Left ventricle myocardium inferior (tissue), 1 donor: Measurements from ENCODE around the gene TSPOAP1. TPM values are rescaled to one million over a fixed set of nuclear protein-coding genes. Genes with fewer than 3 reads are reported as not detected.

ENCODE experiments used
- DNase-seq: peaks from one replicate; pipeline ENCODE4 v3.0.0-alpha.2; 2020
- H3K27ac ChIP-seq: fragments of 200-600 bp; replicated peaks from 2 replicates; pipeline ENCODE4 v1.8.0; 2021
- H3K27me3 ChIP-seq: fragments of 200-600 bp; 2 replicates; pipeline ENCODE4 v1.8.0; 2021; ENCODE audit warnings: low read depth
- H3K36me3 ChIP-seq: fragments of 200-600 bp; 2 replicates; pipeline ENCODE4 v1.8.0; 2021
- H3K4me1 ChIP-seq: fragments of 200-600 bp; 2 replicates; pipeline ENCODE4 v1.8.0; 2021
- H3K4me3 ChIP-seq: fragments of 200-600 bp; 2 replicates; pipeline ENCODE4 v1.8.0; 2021; ENCODE audit warnings: mild to moderate bottlenecking, moderate library complexity
- H3K9me3 ChIP-seq: fragments of 200-600 bp; replicated peaks from 2 replicates; pipeline ENCODE4 v1.8.0; 2021
- intact Hi-C: fragments of 100-400 bp; cut with micrococcal nuclease; formaldehyde crosslinking; loops from one replicate; pipeline ENCODE4 v1.11.0; 2022
- total RNA-seq: library from RNA; stranded (reverse); fragmentation: NEBNext Ultra II Directional; extraction: Animal tissue kit (Norgen Biotek cat#: 25700); gene quantifications from one replicate; pipeline ENCODE4 v1.2.1, GENCODE V29; 2021
- TF ChIP-seq, protein P1 (sequence below): fragments of 200-600 bp; IDR thresholded peaks from 2 replicates; pipeline ENCODE4 v1.8.0; 2021; ENCODE audit warnings: antibody characterized with exemption, mild to moderate bottlenecking, borderline replicate concordance
- donor health status: DM: no; HTN: yes; CAD: no; lungs with severe emphysema.

TSPOAP1 gene
- total RNA-seq, 1 donor from 2014 or later: 12.8 TPM

DNA sequence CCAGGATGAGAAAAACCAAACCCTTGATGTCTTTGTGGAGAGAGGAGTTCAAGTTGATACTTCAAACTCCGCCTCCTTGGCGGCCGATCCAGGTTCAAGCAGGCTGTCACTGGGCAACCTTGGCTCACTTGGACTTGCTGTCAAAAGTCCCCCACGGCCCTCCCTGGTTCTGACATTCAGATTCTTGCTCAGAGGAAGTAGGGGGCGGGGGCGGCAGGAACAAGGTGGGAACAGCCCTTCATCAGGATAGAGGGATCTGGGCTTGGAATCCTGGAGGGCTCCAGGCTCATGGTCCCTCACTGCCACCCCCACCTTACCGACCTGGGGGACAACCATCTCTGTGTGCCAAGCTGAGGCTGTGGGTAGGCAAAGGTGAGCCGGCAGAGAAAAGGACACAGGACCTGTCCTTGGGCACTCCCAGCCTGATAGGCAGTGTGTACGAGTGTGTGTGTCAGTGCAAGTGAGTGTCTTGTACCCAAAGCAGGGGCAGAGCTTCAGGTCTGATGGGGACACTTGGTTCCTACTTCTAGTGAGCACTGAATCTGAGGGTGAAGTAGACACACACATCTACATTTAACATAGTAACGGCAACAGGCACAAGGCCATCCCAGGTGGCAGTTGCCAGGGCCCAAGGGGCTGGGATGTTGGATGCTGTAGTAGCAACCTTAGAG, 6.6 kb upstream of the TSPOAP1 start:
- H3K27ac ChIP-seq: peak overlapping the region; percentile 67
- H3K9me3 ChIP-seq: no peaks in the 10 kb centered on the region
- TF ChIP-seq, protein P1, sequence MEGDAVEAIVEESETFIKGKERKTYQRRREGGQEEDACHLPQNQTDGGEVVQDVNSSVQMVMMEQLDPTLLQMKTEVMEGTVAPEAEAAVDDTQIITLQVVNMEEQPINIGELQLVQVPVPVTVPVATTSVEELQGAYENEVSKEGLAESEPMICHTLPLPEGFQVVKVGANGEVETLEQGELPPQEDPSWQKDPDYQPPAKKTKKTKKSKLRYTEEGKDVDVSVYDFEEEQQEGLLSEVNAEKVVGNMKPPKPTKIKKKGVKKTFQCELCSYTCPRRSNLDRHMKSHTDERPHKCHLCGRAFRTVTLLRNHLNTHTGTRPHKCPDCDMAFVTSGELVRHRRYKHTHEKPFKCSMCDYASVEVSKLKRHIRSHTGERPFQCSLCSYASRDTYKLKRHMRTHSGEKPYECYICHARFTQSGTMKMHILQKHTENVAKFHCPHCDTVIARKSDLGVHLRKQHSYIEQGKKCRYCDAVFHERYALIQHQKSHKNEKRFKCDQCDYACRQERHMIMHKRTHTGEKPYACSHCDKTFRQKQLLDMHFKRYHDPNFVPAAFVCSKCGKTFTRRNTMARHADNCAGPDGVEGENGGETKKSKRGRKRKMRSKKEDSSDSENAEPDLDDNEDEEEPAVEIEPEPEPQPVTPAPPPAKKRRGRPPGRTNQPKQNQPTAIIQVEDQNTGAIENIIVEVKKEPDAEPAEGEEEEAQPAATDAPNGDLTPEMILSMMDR: no peak
- no peak for DNase-seq
- H3K27me3 ChIP-seq: peaks cover 50% of the 10 kb centered on the region
- peaks cover 16% of the 10 kb centered on the region for H3K4me1 ChIP-seq
- intact Hi-C loops: no loop called here
- no peaks in the 10 kb centered on the region for H3K36me3 ChIP-seq
- H3K4me3 ChIP-seq: no peak overlapping the region

DNA sequence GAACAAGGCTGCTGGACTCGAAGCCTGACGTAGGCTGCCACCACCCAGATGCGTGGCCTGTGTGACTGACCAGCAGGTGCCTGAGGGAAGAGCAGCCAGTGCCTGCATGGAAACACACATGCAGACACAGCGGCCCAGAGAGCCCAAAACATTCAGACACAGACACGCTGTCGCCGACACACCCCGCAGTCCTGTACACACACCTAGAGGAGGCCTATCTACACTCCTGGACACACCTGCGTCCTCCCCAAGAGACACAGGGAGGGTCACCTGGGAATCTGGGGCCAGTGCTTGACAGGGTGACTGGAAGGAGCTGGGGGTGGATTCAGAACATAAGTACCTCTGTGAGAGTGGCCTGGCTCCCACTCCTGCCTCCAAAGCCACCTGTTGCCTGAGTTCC, 6.1 kb upstream of the TSPOAP1 start:
- TF ChIP-seq, protein P1: no peak
- Histone ChIP-seq H3K4me3 (no peak overlapping the region), H3K27ac (no peak overlapping the region), H3K36me3 (no peaks in the 10 kb centered on the region), H3K27me3 (peaks cover 54% of the 10 kb centered on the region), H3K4me1 (peaks cover 16% of the 10 kb centered on the region), H3K9me3 (no peaks in the 10 kb centered on the region)
- intact Hi-C loops: no loop called here
- DNase-seq: no peak

DNA sequence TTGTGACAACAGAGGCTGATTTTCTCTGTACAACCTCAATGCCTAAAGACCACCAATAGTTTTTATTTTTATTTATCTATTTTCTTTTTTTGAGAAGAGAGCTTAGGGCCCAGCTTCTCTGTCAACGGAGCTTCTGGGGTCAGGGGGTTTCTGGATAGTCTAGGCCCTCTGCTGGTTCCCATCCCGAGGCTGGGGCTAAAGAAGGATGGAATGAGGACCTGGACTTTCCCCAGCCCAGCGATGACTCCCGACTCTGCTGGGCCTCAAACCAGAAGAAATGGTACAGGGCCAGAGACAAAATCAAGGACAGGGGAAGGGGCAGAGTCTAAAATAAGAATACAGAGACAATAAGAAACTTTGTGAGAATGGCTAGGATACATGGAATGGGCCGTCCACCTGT, 5.7 kb upstream of the TSPOAP1 start:
- no peak overlapping the region for H3K4me3 ChIP-seq
- TF ChIP-seq, protein P1: no peak
- H3K36me3 ChIP-seq: no peaks in the 10 kb centered on the region
- intact Hi-C loops: no loop called here
- H3K27ac ChIP-seq: no peak overlapping the region
- DNase-seq: no peak
- H3K27me3 ChIP-seq: peaks cover 54% of the 10 kb centered on the region
- peaks cover 16% of the 10 kb centered on the region for H3K4me1 ChIP-seq
- no peaks in the 10 kb centered on the region for H3K9me3 ChIP-seq

DNA sequence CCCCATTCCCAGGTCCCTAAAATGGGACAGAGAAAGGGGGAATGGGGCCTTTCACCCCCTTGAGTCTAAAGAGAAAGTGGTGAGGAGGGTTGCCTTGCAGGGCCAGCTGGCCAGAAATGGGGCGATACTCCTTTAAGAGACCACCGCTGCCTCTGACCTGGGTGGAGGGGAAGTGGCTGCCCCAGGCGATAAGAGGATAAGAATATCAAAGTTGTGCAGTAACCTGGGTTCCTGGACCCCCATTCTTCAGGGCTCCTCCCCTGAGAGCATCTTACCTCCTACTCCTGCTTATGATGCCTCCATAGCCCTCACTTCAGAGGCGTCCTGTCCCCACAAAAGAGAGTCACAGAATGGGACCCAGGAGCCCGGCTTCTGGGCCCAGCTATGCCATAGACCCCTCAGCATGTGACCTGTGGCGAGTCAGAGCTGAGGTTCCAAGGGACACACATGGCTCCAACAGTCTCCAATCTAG, 5.2 kb upstream of the TSPOAP1 start:
- Histone ChIP-seq H3K4me1 (peaks cover 16% of the 10 kb centered on the region), H3K4me3 (no peak overlapping the region), H3K36me3 (no peaks in the 10 kb centered on the region), H3K27ac (no peak overlapping the region), H3K27me3 (peaks cover 54% of the 10 kb centered on the region), H3K9me3 (no peaks in the 10 kb centered on the region)
- intact Hi-C loops: no loop called here
- DNase-seq: no peak
- TF ChIP-seq, protein P1: no peak

DNA sequence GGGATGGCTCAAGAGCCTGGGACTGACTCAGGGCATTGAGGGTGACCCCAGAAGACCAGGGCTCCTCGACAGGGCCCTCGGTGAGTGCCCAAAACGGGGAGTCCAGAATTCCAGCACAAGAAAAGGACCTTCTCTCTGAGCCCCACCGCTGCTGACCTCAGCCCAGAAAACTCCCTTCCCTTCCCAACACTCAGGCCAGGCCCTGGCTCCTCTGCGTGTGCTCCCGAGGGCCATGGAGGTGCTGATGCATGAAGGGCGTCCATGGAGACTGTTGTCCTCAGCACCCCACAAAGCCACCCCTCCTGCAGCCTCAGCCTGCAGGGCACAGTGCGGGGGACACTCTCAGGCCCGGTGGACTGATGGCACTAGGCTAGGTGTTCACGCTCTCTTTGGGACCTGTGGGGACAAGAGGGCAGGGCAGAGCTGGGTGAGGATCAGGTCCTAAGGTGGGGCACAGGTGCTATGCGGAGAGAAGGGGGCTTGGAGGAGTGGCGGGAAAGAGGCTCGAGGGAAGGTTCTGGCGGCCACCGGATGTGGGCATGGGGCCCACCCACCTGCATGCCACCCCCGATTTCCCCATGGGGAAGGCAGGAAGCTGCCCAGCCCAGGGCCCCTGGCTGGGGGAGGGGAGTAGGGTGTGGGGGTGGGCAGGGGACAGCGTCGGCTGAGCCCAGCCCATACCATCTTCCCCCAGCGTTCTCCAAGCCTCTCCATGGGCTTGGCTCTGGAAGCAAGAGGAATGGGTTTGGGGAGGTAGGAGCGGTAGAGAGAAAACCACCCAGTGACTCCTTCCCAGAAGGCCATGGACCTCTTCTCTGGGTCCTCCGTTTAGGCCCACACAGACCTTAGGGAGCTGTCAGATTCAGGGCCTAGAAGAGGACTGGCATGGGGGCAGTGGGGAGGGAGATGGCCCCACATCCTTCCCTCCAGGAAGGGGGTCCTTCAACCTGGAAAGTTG, 4.5 kb upstream of the TSPOAP1 start:
- Histone ChIP-seq H3K27ac (peak overlapping the region; percentile 30), H3K36me3 (no peaks in the 10 kb centered on the region), H3K4me1 (peaks cover 16% of the 10 kb centered on the region), H3K27me3 (peaks cover 54% of the 10 kb centered on the region), H3K4me3 (peak overlapping the region; percentile 55), H3K9me3 (no peaks in the 10 kb centered on the region)
- TF ChIP-seq, protein P1: no peak
- intact Hi-C loops: no loop called here
- peak; percentile 14 for DNase-seq
